ENCODE data around the gene METTL2A.
"Not testable (repeated sequence)": the region's sequence is repeated elsewhere in the genome, so short reads cannot be mapped to it uniquely, and the experiment has no call there.

METTL2A gene

DNA sequence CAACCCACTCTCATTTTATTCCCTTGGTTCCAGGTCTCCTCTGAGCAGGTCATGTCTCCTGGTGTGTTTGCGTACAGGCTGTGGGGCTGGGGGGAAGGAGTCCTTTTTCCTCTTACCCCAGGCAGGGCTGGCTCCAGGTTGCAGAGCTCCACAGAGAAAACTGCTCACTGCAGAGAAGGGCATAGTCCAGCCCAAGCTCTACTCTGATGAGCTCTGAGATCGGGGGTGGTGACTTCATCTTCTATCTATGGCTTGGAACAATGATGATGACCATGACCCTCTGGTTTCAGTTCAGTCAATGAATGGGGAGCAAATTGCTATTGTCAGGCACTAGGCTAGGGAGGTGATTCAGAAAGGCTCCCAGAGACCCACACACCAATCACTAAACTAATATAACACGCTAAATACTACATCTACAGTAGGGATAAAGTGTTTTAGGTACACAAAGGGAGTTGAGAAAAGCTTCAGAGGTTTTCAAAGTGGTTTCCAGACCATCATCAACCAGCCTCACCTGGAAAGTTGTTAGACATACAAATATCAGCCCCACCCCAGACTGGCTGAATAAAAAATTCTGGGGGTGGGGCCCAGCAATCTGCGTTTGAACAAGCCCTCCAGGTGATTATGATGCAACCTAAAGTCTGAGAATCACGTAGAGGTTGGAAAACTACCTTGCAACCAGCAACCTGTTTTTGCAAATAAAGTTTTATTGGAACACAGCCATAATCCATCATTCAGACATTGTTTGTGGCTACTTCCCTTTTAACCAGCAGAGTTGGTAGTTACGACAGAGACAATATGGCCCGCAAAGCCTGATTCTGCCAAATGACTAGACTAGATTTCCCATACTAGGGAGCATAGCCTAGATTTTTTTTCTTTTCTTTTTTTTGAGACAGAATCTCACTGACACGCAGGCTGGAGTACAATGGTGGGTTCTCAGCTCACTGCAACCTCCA, 49.6 kb downstream of the METTL2A start:
- not testable (repeated sequence) for DNase-seq

DNA sequence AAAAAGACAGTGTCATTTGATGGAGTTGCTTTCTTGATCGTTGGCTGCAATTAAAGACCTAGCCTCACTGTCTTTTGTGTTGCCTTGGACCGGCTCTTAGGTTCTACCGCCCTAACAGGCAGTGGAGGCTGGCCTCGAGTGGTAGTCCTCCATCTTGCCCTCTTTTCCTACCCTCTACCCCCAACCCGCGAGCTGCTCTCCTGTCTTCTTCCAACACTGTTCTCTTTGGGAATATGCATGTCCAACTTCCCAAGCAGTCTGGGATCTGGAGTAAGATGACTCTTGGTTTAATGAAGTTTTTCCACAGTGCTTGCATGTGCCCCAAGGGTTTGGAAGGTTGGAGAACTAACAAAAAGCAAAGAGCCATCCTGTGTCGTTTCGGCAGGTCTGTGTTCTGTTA, 53.4 kb downstream of the METTL2A start:
- DNase-seq = not testable (repeated sequence)

GRCh38 chr17:62477718-62478408, 54.2 kb downstream of the METTL2A start:
- peak; percentile 39 to 44 for DNase-seq

GRCh38 chr17:62478424-62478879, 54.8 kb downstream of the METTL2A start, which contains the start of gene TLK2:
Gene TLK2, plus strand, starts transcription at chr17:62478825. Its CDS starts 2,301 bp downstream, at chr17:62481126.
- peak; percentile 75 to 79 for DNase-seq

GRCh38 chr17:62478880-62479638, 55.4 kb downstream of the METTL2A start:
- DNase-seq = peak; percentile 39 to 41

DNA sequence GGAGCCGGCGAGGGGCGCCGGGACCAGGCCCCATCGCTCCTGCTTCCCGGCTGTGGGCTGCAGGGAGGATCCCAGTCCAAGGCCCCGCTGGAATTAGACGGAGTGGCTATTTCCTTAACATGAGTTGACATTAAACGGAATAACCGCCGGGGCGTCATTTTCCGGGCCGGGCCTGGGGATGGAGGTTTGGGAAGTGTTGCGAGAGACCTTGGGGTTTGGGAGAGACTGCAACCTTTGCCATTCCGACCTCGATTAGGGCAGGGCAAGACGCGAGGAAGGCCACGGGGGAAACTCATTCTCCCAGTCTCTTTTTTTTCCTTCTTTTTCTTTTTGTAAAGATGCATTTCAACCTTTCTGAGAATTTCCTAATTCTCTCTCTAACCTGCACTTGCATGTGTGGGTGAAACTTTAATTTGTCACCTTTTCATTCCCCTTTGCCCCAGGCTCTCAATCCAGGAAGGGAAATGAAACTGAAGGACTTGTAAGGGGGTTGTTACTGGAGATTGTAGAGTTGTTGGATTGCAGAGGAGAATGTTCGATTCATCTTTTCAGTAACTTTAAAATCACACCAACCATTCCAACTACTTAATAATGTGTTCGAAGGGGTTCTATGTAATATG, 56.1 kb downstream of the METTL2A start:
- peak; percentile 34 to 37 for DNase-seq

DNA sequence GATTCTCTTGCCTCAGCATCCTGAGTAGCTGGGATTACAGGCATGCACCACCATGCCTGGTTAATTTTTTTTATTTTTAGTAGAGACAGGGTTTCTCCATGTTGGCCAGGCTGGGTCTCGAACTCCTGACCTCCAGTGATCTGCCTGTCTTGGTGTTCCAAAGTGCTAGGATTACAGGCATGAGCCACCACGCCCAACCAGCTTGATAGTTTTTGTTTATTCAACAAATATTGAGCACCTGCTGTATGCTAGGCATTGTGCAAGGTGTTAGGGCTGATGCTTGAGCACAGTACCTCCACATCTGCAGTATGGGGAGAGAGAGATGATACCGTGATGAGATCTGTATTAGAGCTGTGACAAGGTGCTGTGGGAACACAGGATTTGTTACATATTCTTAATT, 58.9 kb downstream of the METTL2A start:
- DNase-seq = not testable (repeated sequence)

GRCh38 chr17:62490990-62491389, 67.3 kb downstream of the METTL2A start:
- not testable (repeated sequence) for DNase-seq

DNA sequence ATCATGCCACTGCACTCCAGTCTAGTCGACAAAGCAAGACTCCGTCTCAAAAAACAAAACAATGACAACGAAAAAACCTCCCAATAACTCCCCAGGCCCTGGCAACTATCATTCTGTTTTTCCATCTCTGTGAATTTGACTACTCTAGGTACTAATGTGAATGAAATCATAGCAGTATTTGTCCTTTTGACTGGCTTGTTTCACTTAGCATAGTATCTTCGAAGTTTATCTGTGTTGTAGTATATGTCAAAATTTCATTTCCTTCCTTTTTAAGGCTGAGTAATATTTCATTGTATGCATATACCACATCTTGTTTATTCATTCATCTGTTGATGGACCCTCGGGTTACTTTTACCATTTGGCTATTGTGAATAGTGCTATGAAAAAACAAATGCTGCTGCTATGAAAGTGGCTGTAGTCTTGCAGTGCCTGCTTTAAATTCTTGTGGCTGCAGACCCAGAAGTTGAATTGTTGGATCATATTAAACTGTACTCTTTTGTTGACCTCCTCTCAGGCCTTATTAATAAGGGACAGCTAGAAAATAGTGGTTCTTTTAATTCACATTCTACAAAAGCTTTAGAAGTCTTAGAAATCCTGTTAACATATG, 69.5 kb downstream of the METTL2A start:
- DNase-seq = not testable (repeated sequence)

DNA sequence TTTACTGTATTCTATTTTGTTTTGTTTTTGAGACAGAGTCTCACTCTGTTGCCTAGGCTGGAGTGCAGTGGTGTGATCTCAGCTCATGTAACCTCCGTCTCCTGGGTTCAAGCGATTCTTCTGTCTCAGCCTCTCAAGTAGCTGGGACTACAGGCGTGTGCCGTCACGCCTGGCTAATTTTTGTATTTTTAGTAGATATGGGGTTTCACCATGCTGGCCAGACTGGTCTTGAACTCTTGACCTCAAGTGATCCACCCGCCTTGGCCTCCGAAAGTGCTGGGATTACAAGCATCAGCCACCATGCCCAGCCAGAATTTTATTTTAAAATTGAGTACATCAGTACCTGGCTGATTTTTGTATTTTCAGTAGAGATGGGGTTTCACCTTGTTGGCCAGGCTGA, 70.4 kb downstream of the METTL2A start:
- DNase-seq = not testable (repeated sequence)

GRCh38 chr17:62496344-62496743, 72.6 kb downstream of the METTL2A start:
- DNase-seq = not testable (repeated sequence)

- DNase-seq = not testable (repeated sequence)
Measured at GRCh38 chr17:62498796-62499195, 75.1 kb downstream of the METTL2A start.
